HEK293 (cell line): Measurements from ENCODE around the gene STK4.

ENCODE experiments used
- ATF2 ChIP-seq: fragments of 450-650 bp; formaldehyde crosslinking; IDR thresholded peaks from 2 replicates; pipeline ENCODE4 v1.5.1; 2016; ENCODE audit warnings: missing biosample characterization, missing genetic modification characterization, low read depth
- GLI4 ChIP-seq: fragments of 450-650 bp; formaldehyde crosslinking; IDR thresholded peaks from 2 replicates; pipeline ENCODE4 v1.5.1; 2016; ENCODE audit warnings: missing biosample characterization, missing genetic modification characterization
- GLIS1 ChIP-seq: fragments of 450-650 bp; formaldehyde crosslinking; IDR thresholded peaks from 2 replicates; pipeline ENCODE4 v1.5.1; 2016; ENCODE audit warnings: missing biosample characterization, missing genetic modification characterization
- OSR2 ChIP-seq: fragments of 450-650 bp; formaldehyde crosslinking; IDR thresholded peaks from 2 replicates; pipeline ENCODE4 v1.5.1; 2016; ENCODE audit warnings: missing biosample characterization, missing genetic modification characterization
- PRDM1 ChIP-seq: fragments of 450-650 bp; formaldehyde crosslinking; IDR thresholded peaks from 2 replicates; pipeline ENCODE4; 2016; ENCODE audit warnings: missing biosample characterization, missing genetic modification characterization
- YY1 ChIP-seq: fragments of 450-650 bp; formaldehyde crosslinking; IDR thresholded peaks from 2 replicates; pipeline ENCODE4 v1.5.1; 2018; ENCODE audit warnings: missing biosample characterization, missing genetic modification characterization
- YY2 ChIP-seq: fragments of 450-650 bp; formaldehyde crosslinking; IDR thresholded peaks from 2 replicates; pipeline ENCODE4 v1.5.1; 2016; ENCODE audit warnings: missing biosample characterization, missing genetic modification characterization
- ZNF10 ChIP-seq: fragments of 450-650 bp; formaldehyde crosslinking; IDR thresholded peaks from 2 replicates; pipeline ENCODE4 v1.5.1; 2017; ENCODE audit warnings: missing biosample characterization, missing genetic modification characterization
- ZNF121 ChIP-seq: fragments of 450-650 bp; formaldehyde crosslinking; IDR thresholded peaks from 2 replicates; pipeline ENCODE4 v1.5.1; 2016; ENCODE audit warnings: missing biosample characterization, missing genetic modification characterization
- ZNF202 ChIP-seq: fragments of 450-650 bp; formaldehyde crosslinking; IDR thresholded peaks from 2 replicates; pipeline ENCODE4 v1.5.1; 2016; ENCODE audit warnings: missing biosample characterization, missing genetic modification characterization, borderline replicate concordance
- ZNF274 ChIP-seq, 2 experiments: fragments of 200-500 bp in 1 of 2; fragments of 450-650 bp in 1 of 2; sonication (Bioruptor generic) in 1 of 2; formaldehyde crosslinking in 1 of 2; IDR thresholded peaks; 2 replicates each; pipeline versions ENCODE4 v1.5.1 to v1.6.1; 2014 to 2016; ENCODE audit warnings: borderline replicate concordance in 1 of 2, inconsistent platforms in 1 of 2, low read length in 1 of 2, missing biosample characterization in 1 of 2, missing genetic modification characterization in 1 of 2
- ZNF302 ChIP-seq: fragments of 450-650 bp; formaldehyde crosslinking; IDR thresholded peaks from 2 replicates; pipeline ENCODE4 v1.5.1; 2016; ENCODE audit warnings: missing biosample characterization, missing genetic modification characterization, low read depth
- ZNF335 ChIP-seq: fragments of 450-650 bp; formaldehyde crosslinking; conservative IDR thresholded peaks from 2 replicates; pipeline ENCODE4 v1.5.1; 2016; ENCODE audit warnings: missing biosample characterization, missing genetic modification characterization
- ZNF366 ChIP-seq: fragments of 450-650 bp; formaldehyde crosslinking; conservative IDR thresholded peaks from 2 replicates; pipeline ENCODE4 v1.5.1; 2016; ENCODE audit warnings: missing biosample characterization, missing genetic modification characterization
- ZNF404 ChIP-seq: fragments of 450-650 bp; formaldehyde crosslinking; IDR thresholded peaks from 2 replicates; pipeline ENCODE4 v1.5.1; 2017; ENCODE audit warnings: missing biosample characterization, missing genetic modification characterization
- ZNF433 ChIP-seq: fragments of 450-650 bp; formaldehyde crosslinking; IDR thresholded peaks from 2 replicates; pipeline ENCODE4 v1.5.1; 2016; ENCODE audit warnings: missing biosample characterization, missing genetic modification characterization, low read depth
- ZNF521 ChIP-seq: fragments of 450-650 bp; formaldehyde crosslinking; IDR thresholded peaks from 2 replicates; pipeline ENCODE4 v1.5.1; 2017; ENCODE audit warnings: missing biosample characterization, mild to moderate bottlenecking, missing genetic modification characterization
- ZNF558 ChIP-seq: fragments of 450-650 bp; formaldehyde crosslinking; IDR thresholded peaks from 2 replicates; pipeline ENCODE4 v1.5.1; 2016; ENCODE audit warnings: missing biosample characterization, missing genetic modification characterization
- ZNF600 ChIP-seq: fragments of 450-650 bp; formaldehyde crosslinking; IDR thresholded peaks from 2 replicates; pipeline ENCODE4 v1.5.1; 2016; ENCODE audit warnings: missing biosample characterization, missing genetic modification characterization
- ZNF623 ChIP-seq: fragments of 450-650 bp; formaldehyde crosslinking; IDR thresholded peaks from 2 replicates; pipeline ENCODE4 v1.5.1; 2016; ENCODE audit warnings: missing biosample characterization, missing genetic modification characterization
- ZNF654 ChIP-seq: fragments of 450-650 bp; formaldehyde crosslinking; IDR thresholded peaks from 2 replicates; pipeline ENCODE4 v1.5.1; 2016; ENCODE audit warnings: low read depth, missing biosample characterization, missing genetic modification characterization
- ZNF704 ChIP-seq: fragments of 450-650 bp; formaldehyde crosslinking; IDR thresholded peaks from 2 replicates; pipeline ENCODE4 v1.5.1; 2016; ENCODE audit warnings: missing biosample characterization, missing genetic modification characterization
- ZNF768 ChIP-seq: fragments of 450-650 bp; formaldehyde crosslinking; IDR thresholded peaks from 2 replicates; pipeline ENCODE4 v1.5.1; 2018; ENCODE audit warnings: missing biosample characterization, mild to moderate bottlenecking, missing genetic modification characterization
- TF ChIP-seq, protein P1 (sequence below): fragments of 450-650 bp; formaldehyde crosslinking; IDR thresholded peaks from 2 replicates; pipeline ENCODE4 v1.5.1; 2016; ENCODE audit warnings: missing biosample characterization, missing genetic modification characterization
- TF ChIP-seq, protein P2 (sequence below): fragments of 450-650 bp; formaldehyde crosslinking; IDR thresholded peaks from 2 replicates; pipeline ENCODE4 v1.5.1; 2016; ENCODE audit warnings: missing biosample characterization, missing genetic modification characterization
- TF ChIP-seq, protein P3 (sequence below): fragments of 450-650 bp; formaldehyde crosslinking; IDR thresholded peaks from 2 replicates; pipeline ENCODE4 v1.5.1; 2016; ENCODE audit warnings: missing biosample characterization, missing genetic modification characterization
- TF ChIP-seq, protein P4 (sequence below): fragments of 450-650 bp; formaldehyde crosslinking; IDR thresholded peaks from 2 replicates; pipeline ENCODE4 v1.5.1; 2016; ENCODE audit warnings: missing biosample characterization, missing genetic modification characterization

The STK4 gene

GRCh38 chr20:45036044-45036755, 69.9 kb downstream of the STK4 start (continued):
- TF ChIP-seq ZNF433 (no peak), ZNF704 (tag by site-specific recombination) (no peak), YY2 (tag by site-specific recombination) (no peak), YY1 (tag by site-specific recombination) (no peak), ZNF121 (no peak), ZNF335 (tag by site-specific recombination) (peak; percentile 46; the same call in 1 of the 2 replicates), ZNF654 (tag by site-specific recombination) (0 out of 2 replicates have a peak, but pooled peaks have one; percentile 2), ZNF600 (tag by site-specific recombination) (0 out of 2 replicates have a peak, but pooled peaks have one; percentile 57), ZNF366 (peak; percentile 71), ZNF521 (no peak), ZNF202 (tag by site-specific recombination) (no peak), ATF2 (peak; percentile 75), ZNF768 (tag by site-specific recombination) (0 out of 2 replicates have a peak, but pooled peaks have one; percentile 18), ZNF10 (tag by site-specific recombination) (no peak), ZNF274 (IDR thresholded peaks at IDR 0.05; ENCODE audit: low read length) (no peak), ZNF274 (tag by site-specific recombination; IDR thresholded peaks at IDR 0.05; ENCODE audit: borderline replicate concordance) (no peak), ZNF404 (no peak), GLIS1 (tag by site-specific recombination) (no peak), PRDM1 (tag by site-specific recombination) (no peak), ZNF623 (tag by site-specific recombination) (0 out of 2 replicates have a peak, but pooled peaks have one; percentile 11), ZNF558 (tag by site-specific recombination) (0 out of 2 replicates have a peak, but pooled peaks have one; percentile 13), ZNF302 (no peak), OSR2 (tag by site-specific recombination) (peak; percentile 76), GLI4 (no peak)
- TF ChIP-seq, protein P1, sequence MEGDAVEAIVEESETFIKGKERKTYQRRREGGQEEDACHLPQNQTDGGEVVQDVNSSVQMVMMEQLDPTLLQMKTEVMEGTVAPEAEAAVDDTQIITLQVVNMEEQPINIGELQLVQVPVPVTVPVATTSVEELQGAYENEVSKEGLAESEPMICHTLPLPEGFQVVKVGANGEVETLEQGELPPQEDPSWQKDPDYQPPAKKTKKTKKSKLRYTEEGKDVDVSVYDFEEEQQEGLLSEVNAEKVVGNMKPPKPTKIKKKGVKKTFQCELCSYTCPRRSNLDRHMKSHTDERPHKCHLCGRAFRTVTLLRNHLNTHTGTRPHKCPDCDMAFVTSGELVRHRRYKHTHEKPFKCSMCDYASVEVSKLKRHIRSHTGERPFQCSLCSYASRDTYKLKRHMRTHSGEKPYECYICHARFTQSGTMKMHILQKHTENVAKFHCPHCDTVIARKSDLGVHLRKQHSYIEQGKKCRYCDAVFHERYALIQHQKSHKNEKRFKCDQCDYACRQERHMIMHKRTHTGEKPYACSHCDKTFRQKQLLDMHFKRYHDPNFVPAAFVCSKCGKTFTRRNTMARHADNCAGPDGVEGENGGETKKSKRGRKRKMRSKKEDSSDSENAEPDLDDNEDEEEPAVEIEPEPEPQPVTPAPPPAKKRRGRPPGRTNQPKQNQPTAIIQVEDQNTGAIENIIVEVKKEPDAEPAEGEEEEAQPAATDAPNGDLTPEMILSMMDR (tag by site-specific recombination), result no peak
- TF ChIP-seq, protein P2, sequence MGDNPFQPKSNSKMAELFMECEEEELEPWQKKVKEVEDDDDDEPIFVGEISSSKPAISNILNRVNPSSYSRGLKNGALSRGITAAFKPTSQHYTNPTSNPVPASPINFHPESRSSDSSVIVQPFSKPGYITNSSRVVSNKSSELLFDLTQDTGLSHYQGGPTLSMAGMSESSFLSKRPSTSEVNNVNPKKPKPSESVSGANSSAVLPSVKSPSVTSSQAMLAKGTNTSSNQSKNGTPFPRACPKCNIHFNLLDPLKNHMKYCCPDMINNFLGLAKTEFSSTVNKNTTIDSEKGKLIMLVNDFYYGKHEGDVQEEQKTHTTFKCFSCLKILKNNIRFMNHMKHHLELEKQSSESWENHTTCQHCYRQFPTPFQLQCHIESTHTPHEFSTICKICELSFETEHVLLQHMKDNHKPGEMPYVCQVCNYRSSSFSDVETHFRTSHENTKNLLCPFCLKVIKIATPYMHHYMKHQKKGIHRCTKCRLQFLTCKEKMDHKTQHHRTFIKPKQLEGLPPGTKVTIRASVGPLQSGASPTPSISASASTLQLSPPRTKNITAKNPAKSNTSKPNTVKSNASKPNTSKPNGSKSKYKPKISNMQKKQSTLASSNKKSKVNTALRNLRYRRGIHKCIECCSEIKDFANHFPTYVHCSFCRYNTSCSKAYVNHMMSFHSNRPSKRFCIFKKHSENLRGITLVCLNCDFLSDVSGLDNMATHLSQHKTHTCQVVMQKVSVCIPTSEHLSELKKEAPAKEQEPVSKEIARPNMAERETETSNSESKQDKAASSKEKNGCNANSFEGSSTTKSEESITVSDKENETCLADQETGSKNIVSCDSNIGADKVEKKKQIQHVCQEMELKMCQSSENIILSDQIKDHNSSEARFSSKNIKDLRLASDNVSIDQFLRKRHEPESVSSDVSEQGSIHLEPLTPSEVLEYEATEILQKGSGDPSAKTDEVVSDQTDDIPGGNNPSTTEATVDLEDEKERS (tag by site-specific recombination), result 0 out of 2 replicates have a peak, but pooled peaks have one; percentile 59
- TF ChIP-seq, protein P3, sequence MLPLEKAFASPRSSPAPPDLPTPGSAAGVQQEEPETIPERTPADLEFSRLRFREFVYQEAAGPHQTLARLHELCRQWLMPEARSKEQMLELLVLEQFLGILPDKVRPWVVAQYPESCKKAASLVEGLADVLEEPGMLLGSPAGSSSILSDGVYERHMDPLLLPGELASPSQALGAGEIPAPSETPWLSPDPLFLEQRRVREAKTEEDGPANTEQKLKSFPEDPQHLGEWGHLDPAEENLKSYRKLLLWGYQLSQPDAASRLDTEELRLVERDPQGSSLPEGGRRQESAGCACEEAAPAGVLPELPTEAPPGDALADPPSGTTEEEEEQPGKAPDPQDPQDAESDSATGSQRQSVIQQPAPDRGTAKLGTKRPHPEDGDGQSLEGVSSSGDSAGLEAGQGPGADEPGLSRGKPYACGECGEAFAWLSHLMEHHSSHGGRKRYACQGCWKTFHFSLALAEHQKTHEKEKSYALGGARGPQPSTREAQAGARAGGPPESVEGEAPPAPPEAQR, result peak; percentile 40; the same call in 1 of the 2 replicates
- TF ChIP-seq, protein P4, sequence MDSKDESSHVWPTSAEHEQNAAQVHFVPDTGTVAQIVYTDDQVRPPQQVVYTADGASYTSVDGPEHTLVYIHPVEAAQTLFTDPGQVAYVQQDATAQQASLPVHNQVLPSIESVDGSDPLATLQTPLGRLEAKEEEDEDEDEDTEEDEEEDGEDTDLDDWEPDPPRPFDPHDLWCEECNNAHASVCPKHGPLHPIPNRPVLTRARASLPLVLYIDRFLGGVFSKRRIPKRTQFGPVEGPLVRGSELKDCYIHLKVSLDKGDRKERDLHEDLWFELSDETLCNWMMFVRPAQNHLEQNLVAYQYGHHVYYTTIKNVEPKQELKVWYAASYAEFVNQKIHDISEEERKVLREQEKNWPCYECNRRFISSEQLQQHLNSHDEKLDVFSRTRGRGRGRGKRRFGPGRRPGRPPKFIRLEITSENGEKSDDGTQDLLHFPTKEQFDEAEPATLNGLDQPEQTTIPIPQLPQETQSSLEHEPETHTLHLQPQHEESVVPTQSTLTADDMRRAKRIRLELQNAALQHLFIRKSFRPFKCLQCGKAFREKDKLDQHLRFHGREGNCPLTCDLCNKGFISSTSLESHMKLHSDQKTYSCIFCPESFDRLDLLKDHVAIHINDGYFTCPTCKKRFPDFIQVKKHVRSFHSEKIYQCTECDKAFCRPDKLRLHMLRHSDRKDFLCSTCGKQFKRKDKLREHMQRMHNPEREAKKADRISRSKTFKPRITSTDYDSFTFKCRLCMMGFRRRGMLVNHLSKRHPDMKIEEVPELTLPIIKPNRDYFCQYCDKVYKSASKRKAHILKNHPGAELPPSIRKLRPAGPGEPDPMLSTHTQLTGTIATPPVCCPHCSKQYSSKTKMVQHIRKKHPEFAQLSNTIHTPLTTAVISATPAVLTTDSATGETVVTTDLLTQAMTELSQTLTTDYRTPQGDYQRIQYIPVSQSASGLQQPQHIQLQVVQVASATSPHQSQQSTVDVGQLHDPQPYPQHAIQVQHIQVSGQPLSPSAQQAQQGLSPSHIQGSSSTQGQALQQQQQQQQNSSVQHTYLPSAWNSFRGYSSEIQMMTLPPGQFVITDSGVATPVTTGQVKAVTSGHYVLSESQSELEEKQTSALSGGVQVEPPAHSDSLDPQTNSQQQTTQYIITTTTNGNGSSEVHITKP, result peak; percentile 43; the same call in 1 of the 2 replicates
